Measurements from ENCODE around the gene CCNB1IP1. TPM values are rescaled to one million over a fixed set of nuclear protein-coding genes. Genes with fewer than 3 reads are reported as not detected.
"Not testable (repeated sequence)": the region's sequence is repeated elsewhere in the genome, so short reads cannot be mapped to it uniquely, and the experiment has no call there.

Gene CCNB1IP1
- total RNA-seq, 1 donor from 2014 or later, result 68.8 TPM

DNA sequence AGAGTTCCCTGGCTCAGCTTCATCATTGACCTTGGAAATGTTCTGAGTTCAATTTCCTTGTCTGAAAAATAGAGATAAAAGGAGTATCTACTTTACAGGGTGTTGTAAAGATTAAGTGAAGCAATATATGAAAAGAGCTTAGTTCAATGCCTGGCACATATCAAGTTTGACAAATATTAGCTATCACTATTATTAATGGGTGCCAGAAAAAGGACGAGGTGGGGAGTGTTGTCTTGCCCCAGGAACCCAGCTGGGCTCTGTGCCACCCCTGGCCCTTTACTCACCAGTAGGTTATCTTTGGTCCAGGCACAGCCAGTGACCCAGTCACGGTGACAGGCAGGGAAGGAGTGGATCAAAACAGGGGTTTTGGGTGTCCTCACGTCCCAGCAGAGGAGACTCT is 42.4 kb upstream of the CCNB1IP1 start:
- TF ChIP-seq, protein P1, sequence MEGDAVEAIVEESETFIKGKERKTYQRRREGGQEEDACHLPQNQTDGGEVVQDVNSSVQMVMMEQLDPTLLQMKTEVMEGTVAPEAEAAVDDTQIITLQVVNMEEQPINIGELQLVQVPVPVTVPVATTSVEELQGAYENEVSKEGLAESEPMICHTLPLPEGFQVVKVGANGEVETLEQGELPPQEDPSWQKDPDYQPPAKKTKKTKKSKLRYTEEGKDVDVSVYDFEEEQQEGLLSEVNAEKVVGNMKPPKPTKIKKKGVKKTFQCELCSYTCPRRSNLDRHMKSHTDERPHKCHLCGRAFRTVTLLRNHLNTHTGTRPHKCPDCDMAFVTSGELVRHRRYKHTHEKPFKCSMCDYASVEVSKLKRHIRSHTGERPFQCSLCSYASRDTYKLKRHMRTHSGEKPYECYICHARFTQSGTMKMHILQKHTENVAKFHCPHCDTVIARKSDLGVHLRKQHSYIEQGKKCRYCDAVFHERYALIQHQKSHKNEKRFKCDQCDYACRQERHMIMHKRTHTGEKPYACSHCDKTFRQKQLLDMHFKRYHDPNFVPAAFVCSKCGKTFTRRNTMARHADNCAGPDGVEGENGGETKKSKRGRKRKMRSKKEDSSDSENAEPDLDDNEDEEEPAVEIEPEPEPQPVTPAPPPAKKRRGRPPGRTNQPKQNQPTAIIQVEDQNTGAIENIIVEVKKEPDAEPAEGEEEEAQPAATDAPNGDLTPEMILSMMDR (conservative IDR thresholded peaks at IDR 0.05; ENCODE audit: low read depth, low read length), result no peak
- no peak for DNase-seq (ENCODE audit: low read depth)
- H3K4me3 ChIP-seq (ENCODE audit: low read depth, low read length), result no peak overlapping the region

DNA sequence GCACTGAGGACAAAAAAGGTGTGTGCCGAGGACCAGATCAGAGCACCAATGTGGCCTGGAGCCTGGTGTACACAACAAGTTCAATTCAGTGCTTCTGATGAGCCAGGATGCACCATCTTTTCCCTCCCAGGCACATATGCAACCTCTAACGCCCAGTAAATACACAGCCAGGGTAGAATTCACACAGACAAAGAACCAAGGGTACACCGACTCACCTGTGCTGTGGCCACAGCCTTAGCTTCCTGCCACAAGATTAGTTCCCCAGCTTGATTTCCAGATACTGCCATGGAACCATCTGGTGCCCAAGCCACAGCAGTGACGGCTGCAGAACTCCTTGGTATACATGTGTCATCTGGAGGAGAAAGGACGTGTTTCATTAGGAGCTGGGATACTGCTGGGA is 39.7 kb upstream of the CCNB1IP1 start:
- TF ChIP-seq, protein P1 (conservative IDR thresholded peaks at IDR 0.05; ENCODE audit: low read depth, low read length), result no peak

DNA sequence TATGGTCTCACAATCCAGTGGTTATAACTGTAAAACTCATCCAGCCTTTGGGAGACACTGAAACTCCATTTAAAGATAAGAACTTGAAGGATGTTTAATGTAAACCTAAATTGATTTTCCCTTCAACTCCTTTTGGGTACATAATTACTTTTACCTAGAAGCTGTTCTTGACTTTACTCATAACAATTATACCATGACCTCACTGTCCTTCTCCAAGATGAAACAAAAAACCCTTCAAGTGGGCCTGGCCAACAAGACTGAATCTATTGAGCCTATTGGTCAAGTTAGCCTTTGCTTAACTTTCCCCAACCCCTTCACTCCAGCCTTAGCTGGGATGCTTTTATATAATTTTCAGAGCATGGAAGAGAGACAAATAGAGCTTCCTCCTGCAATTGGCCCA is 32.8 kb upstream of the CCNB1IP1 start:
- no peak overlapping the region for H3K4me3 ChIP-seq (ENCODE audit: low read depth, low read length)
- TF ChIP-seq, protein P1 (conservative IDR thresholded peaks at IDR 0.05; ENCODE audit: low read depth, low read length), result no peak
- no peak for DNase-seq (ENCODE audit: low read depth)

More for the DNA sequence above, 39.7 kb upstream of the CCNB1IP1 start:
- DNase-seq (ENCODE audit: low read depth), result no peak
- H3K4me3 ChIP-seq (ENCODE audit: low read depth, low read length), result no peak overlapping the region

DNA sequence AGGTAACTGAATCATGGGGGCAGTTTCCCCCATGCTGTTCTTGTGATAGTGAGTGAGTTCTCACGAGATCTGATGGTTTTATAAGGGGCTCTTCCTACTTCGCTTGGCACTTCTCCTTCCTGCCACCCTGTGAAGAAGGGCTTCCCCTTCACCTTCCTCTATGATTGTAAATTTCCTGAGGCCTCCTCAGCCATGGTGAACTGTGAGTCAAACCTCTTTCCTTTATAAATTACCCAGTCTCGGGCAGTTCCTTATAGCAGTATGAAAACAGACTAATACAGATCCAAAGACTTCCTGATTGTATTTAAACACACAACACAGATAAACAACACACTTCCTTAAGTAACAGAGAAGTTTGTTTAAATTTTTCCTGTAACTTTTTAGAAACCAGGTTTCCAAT is 25.4 kb upstream of the CCNB1IP1 start:
- DNase-seq (ENCODE audit: low read depth); H3K4me3 ChIP-seq (ENCODE audit: low read depth, low read length): not testable (repeated sequence)

DNA sequence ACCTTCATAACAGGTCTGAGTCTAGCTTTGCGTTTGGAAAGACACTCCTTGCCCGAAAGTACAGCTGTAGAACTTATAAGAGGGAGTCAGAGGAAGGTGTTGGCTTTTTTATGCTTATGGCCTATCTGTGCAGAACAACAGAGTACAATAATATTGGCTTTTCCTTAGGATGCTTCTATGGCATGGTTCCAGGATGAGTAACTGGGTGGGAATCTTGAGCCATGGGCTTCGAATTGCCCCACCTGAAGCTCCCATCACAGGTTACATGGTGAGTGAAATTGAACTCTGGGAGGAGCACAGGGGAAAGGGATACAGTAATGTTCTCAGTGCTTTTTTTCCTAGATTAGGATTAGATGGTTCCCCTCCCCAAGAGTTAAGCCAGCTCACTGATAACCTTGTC is 23.3 kb upstream of the CCNB1IP1 start:
- H3K4me3 ChIP-seq (ENCODE audit: low read depth, low read length), result no peak overlapping the region
- TF ChIP-seq, protein P1 (conservative IDR thresholded peaks at IDR 0.05; ENCODE audit: low read depth, low read length), result no peak
- DNase-seq (ENCODE audit: low read depth), result no peak

DNA sequence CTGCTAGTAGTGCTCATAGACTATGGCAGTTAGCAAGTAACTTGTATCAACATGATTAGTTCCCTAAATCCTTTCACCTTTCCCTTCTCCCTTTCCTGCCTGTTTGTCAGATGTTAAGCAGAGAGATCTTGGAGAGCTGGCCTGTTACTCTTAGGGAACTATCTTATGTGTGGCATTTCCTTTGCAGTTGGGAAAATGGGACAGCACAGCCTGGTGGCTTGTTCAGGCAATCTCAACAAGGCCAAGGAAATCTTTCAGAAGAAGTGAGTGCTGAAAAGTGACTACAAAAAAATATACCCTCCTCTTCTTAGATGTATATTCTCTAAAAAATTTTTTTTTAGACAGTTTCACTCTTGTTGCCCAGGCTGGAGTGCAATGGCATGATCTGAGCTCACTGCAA is 17.8 kb upstream of the CCNB1IP1 start:
- DNase-seq (ENCODE audit: low read depth), result no peak
- TF ChIP-seq, protein P1 (conservative IDR thresholded peaks at IDR 0.05; ENCODE audit: low read depth, low read length), result peak; percentile 53

DNA sequence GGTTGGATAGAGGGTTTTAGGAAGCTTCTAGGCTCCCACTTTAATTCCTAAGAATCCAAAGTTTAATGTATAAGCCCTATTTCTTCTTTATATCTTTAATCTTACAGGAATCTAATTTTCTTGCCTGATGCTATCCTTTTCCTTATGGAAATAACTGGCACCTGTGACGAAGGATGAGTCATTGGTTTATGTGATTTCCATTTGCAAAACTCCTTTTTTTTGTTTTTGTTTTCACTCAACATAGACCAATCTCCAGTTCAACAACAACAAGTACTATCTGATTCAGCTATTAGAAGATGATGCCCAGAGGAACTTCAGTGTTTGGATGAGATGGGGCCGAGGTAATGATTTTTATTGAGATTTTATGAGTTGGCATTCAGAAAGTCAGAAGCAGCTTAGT is 17.2 kb upstream of the CCNB1IP1 start:
- TF ChIP-seq, protein P1 (conservative IDR thresholded peaks at IDR 0.05; ENCODE audit: low read depth, low read length), result no peak
- no peak for DNase-seq (ENCODE audit: low read depth)
- H3K4me3 ChIP-seq (ENCODE audit: low read depth, low read length), result no peak overlapping the region

More for the DNA sequence above, 17.8 kb upstream of the CCNB1IP1 start:
- no peak overlapping the region for H3K4me3 ChIP-seq (ENCODE audit: low read depth, low read length)

DNA sequence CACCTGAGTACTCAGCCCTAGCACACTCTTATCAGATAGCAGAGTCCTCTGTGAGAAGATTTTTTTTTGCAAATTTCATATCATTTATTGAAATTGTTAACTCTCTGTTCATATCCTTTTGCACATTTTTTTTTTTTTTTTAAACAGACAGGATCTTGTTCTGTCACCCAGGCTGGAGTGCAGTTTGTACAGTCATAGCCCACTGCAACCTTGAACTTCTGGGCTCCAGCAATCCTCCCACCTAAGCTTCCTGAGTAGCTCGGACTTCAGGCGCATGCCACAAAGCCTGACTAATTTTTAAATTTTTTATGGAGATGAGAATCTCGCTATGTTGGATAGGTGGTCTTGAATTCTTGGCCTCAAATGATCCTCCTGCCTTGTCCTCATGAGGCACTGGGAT is 14.7 kb upstream of the CCNB1IP1 start:
- H3K4me3 ChIP-seq (ENCODE audit: low read depth, low read length), result no peak overlapping the region
- no peak for DNase-seq (ENCODE audit: low read depth)

More for the DNA sequence above, 14.7 kb upstream of the CCNB1IP1 start:
- TF ChIP-seq, protein P1 (conservative IDR thresholded peaks at IDR 0.05; ENCODE audit: low read depth, low read length), result no peak
